Measurements from ENCODE around the gene GUCY2F.

Gene GUCY2F

DNA sequence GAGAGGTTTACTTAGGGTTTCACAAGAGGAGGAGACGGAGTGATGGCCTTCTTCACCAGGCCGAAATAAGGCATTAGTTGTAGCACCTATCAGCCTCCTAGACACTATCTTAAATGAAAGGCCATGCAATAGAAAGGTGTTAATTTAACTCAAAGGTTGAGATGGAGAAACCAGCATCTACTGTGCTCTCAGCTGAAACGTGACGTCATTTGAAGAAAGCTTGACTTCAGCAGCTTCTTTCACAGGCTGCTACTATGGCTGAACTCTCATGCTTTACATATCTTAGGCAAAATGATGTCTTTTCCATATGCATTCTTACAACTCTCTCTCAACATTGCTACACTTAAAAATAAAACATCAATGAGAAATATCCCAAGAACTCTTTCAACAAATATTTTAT lies 99.6 kb downstream of the GUCY2F start:
- Histone ChIP-seq H3K27ac (no peak overlapping the region), H3K4me3 (no peak overlapping the region)
- DNase-seq (ENCODE audit: low spot score), result no peak
- TF ChIP-seq, protein P1, sequence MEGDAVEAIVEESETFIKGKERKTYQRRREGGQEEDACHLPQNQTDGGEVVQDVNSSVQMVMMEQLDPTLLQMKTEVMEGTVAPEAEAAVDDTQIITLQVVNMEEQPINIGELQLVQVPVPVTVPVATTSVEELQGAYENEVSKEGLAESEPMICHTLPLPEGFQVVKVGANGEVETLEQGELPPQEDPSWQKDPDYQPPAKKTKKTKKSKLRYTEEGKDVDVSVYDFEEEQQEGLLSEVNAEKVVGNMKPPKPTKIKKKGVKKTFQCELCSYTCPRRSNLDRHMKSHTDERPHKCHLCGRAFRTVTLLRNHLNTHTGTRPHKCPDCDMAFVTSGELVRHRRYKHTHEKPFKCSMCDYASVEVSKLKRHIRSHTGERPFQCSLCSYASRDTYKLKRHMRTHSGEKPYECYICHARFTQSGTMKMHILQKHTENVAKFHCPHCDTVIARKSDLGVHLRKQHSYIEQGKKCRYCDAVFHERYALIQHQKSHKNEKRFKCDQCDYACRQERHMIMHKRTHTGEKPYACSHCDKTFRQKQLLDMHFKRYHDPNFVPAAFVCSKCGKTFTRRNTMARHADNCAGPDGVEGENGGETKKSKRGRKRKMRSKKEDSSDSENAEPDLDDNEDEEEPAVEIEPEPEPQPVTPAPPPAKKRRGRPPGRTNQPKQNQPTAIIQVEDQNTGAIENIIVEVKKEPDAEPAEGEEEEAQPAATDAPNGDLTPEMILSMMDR (IDR thresholded peaks at IDR 0.05), result no peak

DNA sequence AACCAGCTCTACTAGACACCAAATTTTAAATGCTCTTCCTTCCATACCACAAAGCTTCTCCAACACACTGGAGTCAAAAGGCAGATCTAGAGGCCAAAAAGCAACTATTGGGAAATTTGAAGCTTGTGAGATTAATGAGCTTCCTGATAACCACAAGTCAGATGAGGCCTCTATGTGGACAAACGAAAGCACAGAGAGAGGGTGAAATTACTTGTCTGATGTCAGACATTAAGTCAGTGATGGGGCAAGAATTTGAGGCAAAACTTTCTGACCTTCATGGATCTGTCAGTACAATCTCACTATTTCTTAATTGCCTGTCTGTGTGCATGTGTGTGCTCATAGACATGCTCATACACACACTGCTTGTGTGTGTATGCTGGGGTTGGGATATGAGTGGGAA lies 103.6 kb downstream of the GUCY2F start:
- no peak overlapping the region for H3K27ac ChIP-seq
- TF ChIP-seq, protein P1 (IDR thresholded peaks at IDR 0.05), result no peak
- no peak overlapping the region for H3K4me3 ChIP-seq
- DNase-seq (ENCODE audit: low spot score), result no peak

DNA sequence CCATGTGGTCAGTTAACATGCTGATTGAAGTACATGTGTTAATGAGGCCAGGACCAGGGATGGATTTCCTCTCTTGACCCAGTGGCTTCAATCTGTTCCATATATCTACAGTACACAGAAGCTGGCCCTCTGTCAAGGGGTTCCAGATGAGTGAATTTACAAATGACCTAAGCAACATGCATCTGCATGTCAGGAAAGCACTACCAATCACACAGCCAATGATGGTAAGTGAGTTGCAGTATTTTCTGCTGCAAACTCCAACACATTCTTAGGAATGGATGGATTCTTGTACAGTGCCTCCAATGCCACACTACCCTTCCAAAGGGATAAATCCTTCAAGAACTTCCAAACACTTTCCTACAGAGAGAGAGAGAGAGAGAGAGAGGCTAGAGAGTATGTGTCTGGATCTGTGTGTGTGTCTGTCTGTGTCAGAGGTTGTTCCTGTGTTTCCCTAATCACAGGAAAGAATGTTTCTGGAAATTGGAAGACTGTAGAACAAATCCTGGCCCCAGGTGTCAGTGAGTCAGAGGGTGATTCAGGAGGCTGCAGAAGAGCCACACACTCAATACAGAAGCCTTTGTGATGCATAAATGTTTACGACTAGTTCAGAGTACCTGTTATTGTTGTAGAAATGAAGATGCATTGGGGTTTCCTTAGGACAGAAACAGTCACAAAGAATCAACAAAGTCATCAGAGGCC lies 107.5 kb downstream of the GUCY2F start:
- Histone ChIP-seq H3K4me3 (no peak overlapping the region), H3K27ac (no peak overlapping the region)
- DNase-seq (ENCODE audit: low spot score), result no peak
- TF ChIP-seq, protein P1 (IDR thresholded peaks at IDR 0.05), result no peak

DNA sequence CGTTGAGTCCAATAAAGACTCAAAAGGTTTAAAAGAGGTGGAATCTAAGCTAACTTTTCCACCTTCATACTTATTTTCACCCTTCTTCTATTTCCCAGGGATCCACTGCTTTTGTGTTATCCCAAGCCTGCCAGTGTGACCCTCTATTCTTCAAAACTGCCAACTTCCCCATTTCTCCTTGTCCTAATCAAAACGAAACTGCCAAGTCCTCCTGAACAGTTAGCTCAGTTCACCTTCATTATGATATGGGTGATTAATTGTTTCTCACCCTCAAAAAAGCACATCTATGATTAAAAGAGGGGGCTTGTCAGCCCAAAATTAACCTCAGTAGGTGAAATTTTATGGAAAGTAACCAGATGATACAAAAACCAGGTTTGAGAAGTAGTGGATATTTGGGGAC lies 108.4 kb downstream of the GUCY2F start:
- no peak overlapping the region for H3K27ac ChIP-seq
- DNase-seq (ENCODE audit: low spot score), result no peak
- TF ChIP-seq, protein P1 (IDR thresholded peaks at IDR 0.05), result no peak
- H3K4me3 ChIP-seq, result no peak overlapping the region

DNA sequence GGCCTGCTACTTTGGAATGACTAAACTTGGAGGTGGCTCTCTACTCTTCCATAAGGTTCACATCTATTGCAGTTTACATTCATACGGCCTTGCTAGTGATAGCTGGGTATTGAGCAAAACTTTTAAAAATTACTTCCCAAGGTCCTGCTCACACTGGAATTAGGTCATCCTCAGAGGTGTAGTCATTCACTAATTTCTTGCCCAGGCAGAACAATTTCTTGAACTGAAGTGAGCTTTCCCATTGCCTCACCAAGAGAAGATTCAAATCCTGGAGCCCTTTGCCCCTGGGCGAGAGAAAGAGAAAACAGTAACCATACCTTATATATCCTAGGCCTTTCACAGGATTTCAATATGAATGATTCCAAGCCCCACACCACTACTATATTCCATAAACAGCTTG lies 109.2 kb downstream of the GUCY2F start:
- H3K27ac ChIP-seq, result no peak overlapping the region
- DNase-seq (ENCODE audit: low spot score), result no peak
- TF ChIP-seq, protein P1 (IDR thresholded peaks at IDR 0.05), result no peak
- no peak overlapping the region for H3K4me3 ChIP-seq

DNA sequence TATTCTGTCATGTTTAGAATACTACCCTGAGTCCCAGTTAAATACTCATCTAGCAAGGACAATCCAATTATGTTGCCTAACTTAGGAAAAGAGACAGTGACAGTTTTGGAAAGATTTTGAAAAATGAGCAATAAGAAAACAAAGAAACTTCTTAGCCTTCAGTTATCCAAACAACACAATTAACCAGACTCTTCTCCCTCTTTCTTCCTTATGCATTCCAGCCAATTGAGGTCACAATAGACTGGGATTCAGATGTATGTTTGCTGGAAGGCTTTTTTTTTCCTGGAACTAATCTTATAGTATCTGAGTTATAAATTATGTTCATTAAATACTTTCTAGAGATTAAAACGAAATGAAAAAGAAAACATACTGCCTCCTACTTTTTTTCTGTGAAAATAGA lies 109.6 kb downstream of the GUCY2F start:
- Histone ChIP-seq H3K27ac (no peak overlapping the region), H3K4me3 (no peak overlapping the region)
- TF ChIP-seq, protein P1 (IDR thresholded peaks at IDR 0.05), result no peak
- no peak for DNase-seq (ENCODE audit: low spot score)

DNA sequence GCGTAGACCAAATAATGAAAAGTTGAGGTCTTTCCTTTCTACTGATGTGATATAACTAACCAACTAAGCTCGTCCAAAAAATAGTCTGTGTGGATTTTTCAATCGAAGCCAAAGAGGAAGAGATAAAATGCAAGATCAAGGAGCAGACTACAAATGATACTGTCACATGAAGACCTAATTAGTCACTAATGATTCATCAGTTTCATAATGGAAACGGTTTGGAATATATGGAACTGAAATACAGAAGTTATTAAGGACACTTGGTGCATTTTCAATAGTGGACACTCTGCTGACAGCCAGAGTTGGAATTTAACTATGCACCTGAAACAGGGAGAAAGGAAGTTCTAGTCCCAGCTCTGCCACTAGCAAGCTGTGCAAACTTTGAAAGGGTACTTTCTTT lies 119.8 kb downstream of the GUCY2F start:
- DNase-seq (ENCODE audit: low spot score), result no peak
- TF ChIP-seq, protein P1 (IDR thresholded peaks at IDR 0.05), result no peak

More for the DNA sequence above, 119.8 kb downstream of the GUCY2F start:
- H3K27ac ChIP-seq, result no peak overlapping the region
- no peak overlapping the region for H3K4me3 ChIP-seq
